ENCODE data around the gene KRT72.

GRCh38 chr12:52600941-52601481 is at the start of gene KRT72:
- TF ChIP-seq CEBPB (IDR thresholded peaks at IDR 0.05) (no peak), RAD21 (IDR thresholded peaks at IDR 0.05; ENCODE audit: low read depth) (no peak), REST (IDR thresholded peaks at IDR 0.05; ENCODE audit: low read depth) (no peak), EP300 (IDR thresholded peaks at IDR 0.05; ENCODE audit: borderline replicate concordance) (no peak), ZBTB7A (IDR thresholded peaks at IDR 0.05; ENCODE audit: low read depth) (no peak), TEAD4 (IDR thresholded peaks at IDR 0.05) (no peak), TCF12 (IDR thresholded peaks at IDR 0.05; ENCODE audit: low read depth) (no peak), MAX (IDR thresholded peaks at IDR 0.05) (no peak), EGR1 (IDR thresholded peaks at IDR 0.05) (no peak)
